ENCODE measurements around the gene CD59.

CD59 gene

GRCh38 chr11:33736148-33736812, at the start of gene CD59:
CD59 (minus strand) TSS chr11:33736423; CDS start chr11:33722445, 13,978 bp downstream.
- in situ Hi-C loops (cut with MboI; ENCODE audit: low sequenced_read_pairs) = loop anchor here (25.0 kb wide), 1 partner anchor 374 kb away; no protein-coding TSS in a partner anchor

GRCh38 chr11:33785609-33786008, 49.4 kb upstream of the CD59 start:
- in situ Hi-C loops (cut with MboI; ENCODE audit: low sequenced_read_pairs) = no loop called here

GRCh38 chr11:33779849-33780528, 43.8 kb upstream of the CD59 start:
- in situ Hi-C loops (cut with MboI; ENCODE audit: low sequenced_read_pairs) = no loop called here

GRCh38 chr11:33778675-33779074, 42.5 kb upstream of the CD59 start:
- in situ Hi-C loops (cut with MboI; ENCODE audit: low sequenced_read_pairs) = no loop called here

- in situ Hi-C loops (cut with MboI; ENCODE audit: low sequenced_read_pairs) = no loop called here
Measured at GRCh38 chr11:33777906-33778305, 41.7 kb upstream of the CD59 start.

- in situ Hi-C loops (cut with MboI; ENCODE audit: low sequenced_read_pairs) = no loop called here
Measured at GRCh38 chr11:33775832-33776470, 39.7 kb upstream of the CD59 start.

- in situ Hi-C loops (cut with MboI; ENCODE audit: low sequenced_read_pairs) = no loop called here
Measured at GRCh38 chr11:33775467-33775807, 39.2 kb upstream of the CD59 start.

GRCh38 chr11:33774736-33775466, 38.7 kb upstream of the CD59 start:
- in situ Hi-C loops (cut with MboI; ENCODE audit: low sequenced_read_pairs) = no loop called here

GRCh38 chr11:33773987-33774735, 37.9 kb upstream of the CD59 start, which contains the start of gene FBXO3:
FBXO3 (minus strand) TSS chr11:33774520; CDS start chr11:33774497, 23 bp downstream.
- in situ Hi-C loops (cut with MboI; ENCODE audit: low sequenced_read_pairs) = no loop called here

GRCh38 chr11:33773404-33773986, 37.3 kb upstream of the CD59 start:
- in situ Hi-C loops (cut with MboI; ENCODE audit: low sequenced_read_pairs) = no loop called here

- in situ Hi-C loops (cut with MboI; ENCODE audit: low sequenced_read_pairs) = no loop called here
Measured at GRCh38 chr11:33772870-33773269, 36.6 kb upstream of the CD59 start.

GRCh38 chr11:33772300-33772699, 36.1 kb upstream of the CD59 start:
- in situ Hi-C loops (cut with MboI; ENCODE audit: low sequenced_read_pairs) = no loop called here

- in situ Hi-C loops (cut with MboI; ENCODE audit: low sequenced_read_pairs) = no loop called here
Measured at GRCh38 chr11:33770236-33770635, 34.0 kb upstream of the CD59 start.

GRCh38 chr11:33769542-33769941, 33.3 kb upstream of the CD59 start:
- in situ Hi-C loops (cut with MboI; ENCODE audit: low sequenced_read_pairs) = no loop called here

- in situ Hi-C loops (cut with MboI; ENCODE audit: low sequenced_read_pairs) = no loop called here
Measured at GRCh38 chr11:33767624-33768023, 31.4 kb upstream of the CD59 start.

- in situ Hi-C loops (cut with MboI; ENCODE audit: low sequenced_read_pairs) = no loop called here
Measured at GRCh38 chr11:33766085-33766484, 29.9 kb upstream of the CD59 start.

GRCh38 chr11:33761471-33761870, 25.2 kb upstream of the CD59 start:
- in situ Hi-C loops (cut with MboI; ENCODE audit: low sequenced_read_pairs) = no loop called here

- in situ Hi-C loops (cut with MboI; ENCODE audit: low sequenced_read_pairs) = no loop called here
Measured at GRCh38 chr11:33753304-33753967, 17.2 kb upstream of the CD59 start.

GRCh38 chr11:33751878-33752277, 15.7 kb upstream of the CD59 start:
- in situ Hi-C loops (cut with MboI; ENCODE audit: low sequenced_read_pairs) = no loop called here

- in situ Hi-C loops (cut with MboI; ENCODE audit: low sequenced_read_pairs) = loop anchor here (25.0 kb wide), 1 partner anchor 386 kb away; no protein-coding TSS in a partner anchor
Measured at GRCh38 chr11:33747979-33748378, 11.8 kb upstream of the CD59 start.

All from HL-60/S4 treated with retinoic acid at 250 ng/mL for 4 days and 3 days (cell line).